H1 (cell line): ENCODE results near the gene TP53RK. TPM values are rescaled to one million over a fixed set of nuclear protein-coding genes. Genes with fewer than 3 reads are reported as not detected.

ENCODE experiments used
- CTCF ChIA-PET: fragments of 300-600 bp; sonication (Branson Sonifier 250); formaldehyde crosslinking; loops from one replicate; lab custom pipeline; 2021; ENCODE audit not compliant: partially characterized antibody; lab: Charles Lee
- POLR2A ChIA-PET: fragments of 300-600 bp; sonication (Branson Sonifier 250); formaldehyde crosslinking; loops from one replicate; lab custom pipeline; 2021; ENCODE audit warnings: inconsistent platforms; ENCODE audit not compliant: partially characterized antibody; lab: Charles Lee
- DNase-seq, 2 experiments: peaks; one replicate each; pipeline versions ENCODE4 v3.0.0 to v3.0.0-alpha.2; 2010 to 2022; ENCODE audit warnings: low spot score in 2 of 2, low read depth in 1 of 2, mixed read lengths in 1 of 2
- FAIRE-seq: peaks from 2 replicates; lab custom pipeline; 2011; peaks lifted over from hg19 to GRCh38; lab: Jason Lieb, UNC
- H2AFZ ChIP-seq: 2 replicates; pipeline ENCODE4 v1.8.1; 2012; ENCODE audit warnings: low read length, inconsistent platforms
- H2AK5ac ChIP-seq: 2 replicates; pipeline ENCODE4 v1.6.1; 2013; ENCODE audit warnings: low read depth, low read length
- H2BK120ac ChIP-seq: replicated peaks from 2 replicates; pipeline ENCODE3; 2013; ENCODE audit warnings: low read depth, low read length, inconsistent platforms
- H2BK12ac ChIP-seq: 2 replicates; pipeline ENCODE4 v1.6.1; 2013; ENCODE audit warnings: low read depth, low read length
- H2BK15ac ChIP-seq: 2 replicates; pipeline ENCODE4 v1.6.1; 2013; ENCODE audit warnings: low read length
- H2BK20ac ChIP-seq: 2 replicates; pipeline ENCODE4 v1.6.1; 2013; ENCODE audit warnings: low read length
- H2BK5ac ChIP-seq: 2 replicates; pipeline ENCODE4 v1.6.1; 2013; ENCODE audit warnings: low read depth, low read length
- H3K14ac ChIP-seq: 2 replicates; pipeline ENCODE4 v1.6.1; 2013; ENCODE audit warnings: inconsistent platforms; ENCODE audit not compliant: insufficient read length
- H3K18ac ChIP-seq: 2 replicates; pipeline ENCODE4 v1.6.1; 2013; ENCODE audit warnings: low read length; ENCODE audit errors: extremely low read depth
- H3K23ac ChIP-seq: 2 replicates; pipeline ENCODE4 v1.6.1; 2013; ENCODE audit warnings: inconsistent platforms; ENCODE audit not compliant: insufficient read length
- H3K23me2 ChIP-seq: 2 replicates; pipeline ENCODE4 v1.6.1; 2013; ENCODE audit warnings: low read depth, low read length
- H3K27ac ChIP-seq: 2 replicates; pipeline ENCODE4 v1.6.1; 2011; ENCODE audit warnings: low read depth, low read length, inconsistent platforms
- H3K27me3 ChIP-seq, 4 experiments: replicated peaks in 1 of 4; 1 replicate in 1 of 4; 2 replicates in 3 of 4; pipeline versions ENCODE4 v1.6.1 to v1.8.1; 2011 to 2013; ENCODE audit warnings: low read length in 3 of 4, mild to moderate bottlenecking in 3 of 4, inconsistent platforms in 2 of 4, mixed read lengths in 2 of 4, moderate library complexity in 1 of 4; ENCODE audit not compliant: control insufficient read depth in 3 of 4, insufficient read depth in 3 of 4; ENCODE audit errors: extremely low read depth in 1 of 4
- H3K36me3 ChIP-seq, 4 experiments: 2 replicates each; pipeline versions ENCODE4 v1.6.1 to v1.8.1; 2011 to 2013; ENCODE audit warnings: mild to moderate bottlenecking in 4 of 4, low read length in 3 of 4, moderate library complexity in 2 of 4, control low read depth in 1 of 4, inconsistent platforms in 1 of 4; ENCODE audit not compliant: insufficient read depth in 4 of 4, control insufficient read depth in 2 of 4
- H3K4ac ChIP-seq: replicated peaks from 2 replicates; pipeline ENCODE3; 2013; ENCODE audit warnings: low read length, low read depth, mixed read lengths, inconsistent platforms; ENCODE audit not compliant: insufficient read length
- H3K4me1 ChIP-seq, 4 experiments: replicated peaks in 1 of 4; 1 replicate in 1 of 4; 2 replicates in 3 of 4; pipeline versions ENCODE4 v1.6.1 to v1.8.1; 2011 to 2013; ENCODE audit warnings: low read length in 3 of 4, inconsistent platforms in 2 of 4, mixed read lengths in 1 of 4; ENCODE audit not compliant: insufficient read depth in 4 of 4, control insufficient read depth in 3 of 4
- H3K4me2 ChIP-seq, 2 experiments: 2 replicates each; pipeline versions ENCODE4 v1.6.1 to v1.8.1; 2011 to 2013; ENCODE audit warnings: low read depth in 2 of 2, low read length in 2 of 2, control low read depth in 1 of 2, inconsistent platforms in 1 of 2, mild to moderate bottlenecking in 1 of 2; ENCODE audit not compliant: insufficient read depth in 1 of 2
- H3K4me3 ChIP-seq, 4 experiments: fragments of 200-600, 300-600 bp in 1 of 4; sonication (generic), shearing (Covaris generic), sonication (Bioruptor Twin) in 1 of 4; 2 replicates each; pipeline versions ENCODE4 v1.5.1 to v1.8.1; 2011 to 2016; ENCODE audit warnings: low read length in 4 of 4, low read depth in 3 of 4, control low read depth in 2 of 4, inconsistent platforms in 2 of 4, mild to moderate bottlenecking in 2 of 4, mixed read lengths in 1 of 4, moderate library complexity in 1 of 4; ENCODE audit not compliant: insufficient read depth in 2 of 4; ENCODE audit errors: extremely low read depth in 1 of 4
- H3K56ac ChIP-seq: replicated peaks from 2 replicates; pipeline ENCODE3; 2013; ENCODE audit warnings: low read depth, mild to moderate bottlenecking, mixed read lengths, low read length, inconsistent platforms; ENCODE audit not compliant: insufficient read length
- H3K79me1 ChIP-seq: 2 replicates; pipeline ENCODE4 v1.6.1; 2013; ENCODE audit warnings: low read depth, low read length, control low read depth
- H3K79me2 ChIP-seq, 2 experiments: 2 replicates each; pipeline versions ENCODE4 v1.6.1 to v1.8.1; 2012 to 2013; ENCODE audit warnings: low read length in 2 of 2, mild to moderate bottlenecking in 2 of 2, inconsistent platforms in 1 of 2; ENCODE audit not compliant: insufficient read depth in 2 of 2, control insufficient read depth in 1 of 2
- H3K9ac ChIP-seq, 4 experiments: replicated peaks in 1 of 4; 1 replicate in 1 of 4; 2 replicates in 3 of 4; pipeline versions ENCODE4 v1.6.1 to v1.8.1; 2011 to 2013; ENCODE audit warnings: low read depth in 3 of 4, low read length in 3 of 4, control low read depth in 2 of 4, mild to moderate bottlenecking in 2 of 4, moderate library complexity in 2 of 4, inconsistent platforms in 1 of 4; ENCODE audit errors: extremely low read depth in 1 of 4
- H3K9me3 ChIP-seq, 2 experiments: 2 replicates each; pipeline versions ENCODE4 v1.6.1 to v1.8.1; 2012 to 2013; ENCODE audit warnings: mild to moderate bottlenecking in 2 of 2, moderate library complexity in 2 of 2, control low read depth in 1 of 2, inconsistent platforms in 1 of 2, low read depth in 1 of 2, low read length in 1 of 2, mixed read lengths in 1 of 2; ENCODE audit not compliant: insufficient read depth in 2 of 2
- H4K20me1 ChIP-seq, 2 experiments: replicated peaks in 1 of 2; 2 replicates each; pipeline versions ENCODE3 to v1.8.1; 2011 to 2013; ENCODE audit warnings: inconsistent platforms in 2 of 2, low read length in 2 of 2, mild to moderate bottlenecking in 1 of 2; ENCODE audit not compliant: insufficient read depth in 2 of 2, control insufficient read depth in 1 of 2
- H4K5ac ChIP-seq: 2 replicates; pipeline ENCODE4 v1.6.1; 2013; ENCODE audit warnings: low read length, low read depth, mixed read lengths, inconsistent platforms; ENCODE audit not compliant: insufficient read length
- H4K8ac ChIP-seq: 2 replicates; pipeline ENCODE4 v1.8.0; 2013; ENCODE audit warnings: mild to moderate bottlenecking, moderate library complexity, low read length, inconsistent platforms; ENCODE audit not compliant: insufficient read depth; ENCODE audit errors: extremely low read depth
- H4K91ac ChIP-seq: replicated peaks from 2 replicates; pipeline ENCODE3; 2013; ENCODE audit warnings: low read length, mixed read lengths, inconsistent platforms; ENCODE audit not compliant: insufficient read length
- CTCF ChIP-seq, 3 experiments: IDR thresholded peaks; 1 replicate in 2 of 3; 2 replicates in 1 of 3; pipeline versions ENCODE4 v1.5.1 to v1.6.1; 2011; ENCODE audit warnings: low read length in 3 of 3, mild to moderate bottlenecking in 3 of 3, inconsistent platforms in 2 of 3, low read depth in 1 of 3, moderate library complexity in 1 of 3; ENCODE audit not compliant: insufficient read depth in 1 of 3; ENCODE audit errors: control extremely low read depth in 1 of 3
- EZH2 ChIP-seq: fragments of 200-600 bp; sonication (generic); IDR thresholded peaks from 2 replicates; pipeline ENCODE4 v1.7.1; 2012; ENCODE audit warnings: low read depth, mild to moderate bottlenecking, moderate library complexity, low read length, inconsistent platforms; ENCODE audit not compliant: severe bottlenecking
- WGBS, 2 experiments: shearing (Covaris generic) in 1 of 2; methylation state at CpG; one replicate each; pipeline versions ENCODE4 v1.1.6 to v1.1.7; 2013 to 2015; ENCODE audit warnings: low lambda C conversion rate in 2 of 2, mixed read lengths in 2 of 2, inconsistent platforms in 1 of 2, low coverage in 1 of 2, missing lambda C conversion rate in 1 of 2; ENCODE audit not compliant: insufficient replicate concordance in 2 of 2, insufficient coverage in 1 of 2, insufficient read length in 1 of 2; ENCODE audit errors: extremely low coverage in 1 of 2, missing lambda C conversion rate in 1 of 2; 5-methylcytosine and 5-hydroxymethylcytosine counted together
- polyA plus RNA-seq, 7 experiments: library from polyadenylated mRNA; depleted of rRNA in 3 of 7; stranded (reverse) in 5 of 7; unstranded in 2 of 7; fragments of >200 nt in 5 of 7; fragments of 200-250 nt in 2 of 7; gene quantifications; 1 replicate in 5 of 7; 2 replicates in 1 of 7; 4 replicates in 1 of 7; pipeline versions ENCODE4 v1.2.1 to v1.2.3, GENCODE V29; 2011 to 2013; ENCODE audit warnings: missing spikeins in 2 of 7, mixed read lengths in 2 of 7
- total RNA-seq: library from RNA; stranded (reverse); fragmentation: NEBNext Ultra II Directional; extraction: Animal tissue kit (Norgen Biotek cat#: 25700); gene quantifications from 2 replicates; pipeline ENCODE4 v1.2.1, GENCODE V29; 2021

TP53RK gene
- total and polyA plus RNA-seq, 2 of the 8 experiments (the other 6 are each of a cell fraction or from before 2014, with no cell fraction given): 8.5 to 16.3 TPM

GRCh38 chr20:46709055-46709458, 19.8 kb upstream of the TP53RK start:
- peak overlapping the region; percentile 79 for H2BK5ac ChIP-seq
- peak overlapping the region; percentile 84 for H4K5ac ChIP-seq
- H4K8ac ChIP-seq: peak overlapping the region; percentile 83
- H3K36me3 ChIP-seq: no peaks in the 10 kb centered on the region
- no peaks in the 10 kb centered on the region for H4K20me1 ChIP-seq
- peak overlapping the region; percentile 100 for H2BK12ac ChIP-seq
- TF ChIP-seq EZH2 (peak; percentile 16), CTCF (IDR thresholded peaks at IDR 0.05; ENCODE audit: control extremely low read depth in 1 of 3, insufficient read depth in 1 of 3, low read depth in 1 of 3, low read length in 3 of 3) (no peak)
- H3K14ac ChIP-seq: no peak overlapping the region
- peak overlapping the region; percentile 72 for H3K4ac ChIP-seq
- ChIA-PET CTCF (interaction anchor here (0.8 to 3.8 kb wide), 10 partner anchors 11 to 76 kb away, joined by 3 to 18 read pairs (median 4); no protein-coding TSS in a partner anchor), POLR2A (interaction anchor here (0.8 to 1.1 kb wide), 2 partner anchors 13 to 26 kb away, joined by 3 read pairs; no protein-coding TSS in a partner anchor)
- WGBS, 2 experiments: 61% methylated on average over 13 of the region's 13 CpGs; no CpG with 5 or more reads in 1 of the 2 experiments
- peak overlapping the region in 2 of 4 experiments; percentile 7 to 58; a peak in 1 of 7 replicates for H3K9ac ChIP-seq
- no peak overlapping the region for H3K56ac ChIP-seq
- peak overlapping the region; percentile 82 to 97 for H3K4me2 ChIP-seq
- H3K79me2 ChIP-seq: no peaks in the 10 kb centered on the region
- peak overlapping the region; percentile 93 for H3K18ac ChIP-seq
- peak overlapping the region; percentile 83; the same call in 1 of the 2 replicates for H2AK5ac ChIP-seq
- FAIRE-seq (no peak), DNase-seq (no peak)
- no peaks in the 10 kb centered on the region for H3K79me1 ChIP-seq
- H3K9me3 ChIP-seq: peaks cover 0 to 12% of the 10 kb centered on the region in 2 experiments; a peak in 2 of 4 replicates
- peak overlapping the region; percentile 86; the same call in 1 of the 2 replicates for H2AFZ ChIP-seq
- no peak overlapping the region for H3K27ac ChIP-seq
- H3K27me3 ChIP-seq: no peaks in the 10 kb centered on the region; a peak in 2 of 7 replicates
- H4K91ac ChIP-seq: peak overlapping the region; percentile 95
- H2BK15ac ChIP-seq: peak overlapping the region; percentile 100
- H3K23ac ChIP-seq: no peak overlapping the region
- peaks cover 9% of the 10 kb centered on the region for H3K23me2 ChIP-seq
- peak overlapping the region in 3 of 4 experiments; percentile 16 to 81 (median 67); a peak in 4 of 8 replicates for H3K4me3 ChIP-seq
- H2BK20ac ChIP-seq: peak overlapping the region; percentile 64
- H2BK120ac ChIP-seq: no peak overlapping the region
- H3K4me1 ChIP-seq: peaks cover 4 to 13% (median 10%) of the 10 kb centered on the region in 4 experiments
